Right renal cortex interstitium (tissue), 3 donors: ENCODE data around the gene KHDC1. TPM values are rescaled to one million over a fixed set of nuclear protein-coding genes. Genes with fewer than 3 reads are reported as not detected.
"Not testable (repeated sequence)": the region's sequence is repeated elsewhere in the genome, so short reads cannot be mapped to it uniquely, and the experiment has no call there.

Experiments
- DNase-seq, 3 donors: peaks; one replicate each; pipeline ENCODE4 v3.0.0-alpha.2; 2013; ENCODE audit warnings: low read depth in 3 of 3, low spot score in 2 of 3
- polyA plus RNA-seq, 3 donors: library from polyadenylated mRNA; unstranded; fragments of 120-200 nt; gene quantifications; one replicate each; pipeline ENCODE4 v1.2.1, GENCODE V29; 2013; ENCODE audit not compliant: insufficient read length in 3 of 3

KHDC1 gene
- 1 to 10 TPM; 8.5 to 8.6 (median 8.5) TPM for polyA plus RNA-seq

DNA sequence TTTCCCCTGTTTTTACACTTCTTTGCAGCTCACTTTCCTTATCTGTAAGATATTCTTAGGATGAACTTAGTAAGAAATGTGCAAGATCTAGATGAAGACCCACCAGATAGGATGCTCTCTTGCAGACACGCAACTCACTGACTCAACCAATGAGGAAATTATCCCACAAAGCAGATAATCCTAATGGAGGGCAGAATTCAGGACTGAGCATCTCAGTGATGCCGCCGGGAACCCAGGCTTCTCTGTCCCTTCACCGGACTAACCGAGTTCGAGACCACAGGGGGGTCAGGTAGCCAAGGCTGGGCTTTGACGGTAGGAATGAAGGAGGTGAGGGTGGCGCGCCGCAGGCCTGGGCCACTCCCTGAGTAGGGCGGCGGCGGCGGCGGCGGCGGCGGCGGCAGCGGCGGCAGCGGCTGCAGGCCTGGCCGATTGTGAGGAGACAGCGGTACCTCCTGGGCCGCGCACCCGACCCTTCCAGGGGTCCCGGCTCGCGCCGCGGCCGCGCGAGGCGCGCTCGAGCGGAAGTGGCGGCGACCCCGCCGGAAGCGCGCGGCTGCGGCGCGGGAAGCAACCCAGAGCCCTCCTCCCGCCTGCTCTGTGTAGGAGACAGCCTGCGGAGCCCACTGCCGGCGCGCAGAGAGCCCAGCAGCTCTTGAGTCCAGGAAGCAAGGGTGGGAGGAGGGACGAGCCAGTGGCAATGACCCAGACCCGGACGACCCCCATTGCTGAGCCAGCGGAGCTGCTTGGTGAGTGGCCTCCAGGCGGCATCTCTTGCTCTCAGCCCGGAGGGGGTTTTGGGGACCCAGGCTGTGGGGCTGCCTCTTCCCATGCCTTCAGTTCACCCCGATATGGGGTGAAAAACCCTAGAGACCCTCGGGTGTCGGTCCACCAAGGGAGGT, at the start of gene KHDC1:
TSS of gene KHDC1 (minus strand) at position 526 of the 899 bp plus-strand sequence. CDS start 20,679 bp downstream, outside the sequence.
- peak in 1 of 3 donors; percentile 44 for DNase-seq

- DNase-seq = not testable (repeated sequence)
These were observed 47.5 kb upstream of the KHDC1 start for GRCh38 chr6:73310503-73310845.

DNA sequence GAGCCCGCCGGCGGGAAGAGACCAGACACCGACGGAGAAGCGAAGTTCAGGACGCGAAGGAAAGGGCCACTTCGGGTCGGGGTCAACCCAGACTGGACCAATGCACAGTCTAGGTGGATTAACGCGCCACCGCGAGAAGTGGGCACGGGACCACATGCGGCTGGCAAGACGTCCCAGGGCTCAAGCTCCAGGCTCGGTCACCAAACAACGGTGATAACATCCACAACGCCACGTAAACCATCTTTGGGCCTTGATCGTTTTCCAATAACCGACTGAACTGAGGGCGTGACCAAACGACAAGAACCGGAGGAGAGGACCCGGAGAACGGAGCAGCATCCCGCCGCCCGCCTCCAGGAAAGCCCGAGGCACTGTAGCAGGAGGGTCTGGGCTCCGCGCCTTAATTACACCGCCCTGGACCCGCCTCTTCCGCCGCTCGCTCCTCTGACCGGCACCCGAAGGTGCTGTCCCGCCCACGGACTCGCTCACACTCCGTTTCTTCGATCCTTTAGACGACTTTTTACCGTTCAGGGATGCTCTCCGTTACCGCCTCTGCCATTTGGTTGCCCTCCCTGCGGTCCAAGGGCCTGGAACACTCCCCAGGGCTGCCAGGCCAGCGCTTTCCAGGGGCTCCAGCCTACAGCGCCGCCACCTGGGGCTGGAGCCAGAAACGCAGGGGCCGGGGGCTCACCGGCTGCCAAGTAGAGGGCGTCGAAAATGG, 46.9 kb upstream of the KHDC1 start:
- peak in 2 of 3 donors; percentile 52 to 58 for DNase-seq

DNA sequence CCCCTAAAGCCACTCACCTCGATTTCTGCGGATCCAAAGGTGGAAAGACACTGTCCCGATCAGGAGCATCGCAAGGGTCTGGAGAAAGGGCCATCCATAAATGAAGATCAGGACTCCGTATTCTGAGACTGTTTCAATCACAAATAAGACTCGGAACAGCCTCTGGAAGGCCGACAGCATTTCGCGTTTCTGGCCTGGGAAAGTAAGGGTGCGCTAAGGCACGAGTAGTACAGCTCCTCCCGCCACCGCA, 46.5 kb upstream of the KHDC1 start:
- no peak for DNase-seq

DNA sequence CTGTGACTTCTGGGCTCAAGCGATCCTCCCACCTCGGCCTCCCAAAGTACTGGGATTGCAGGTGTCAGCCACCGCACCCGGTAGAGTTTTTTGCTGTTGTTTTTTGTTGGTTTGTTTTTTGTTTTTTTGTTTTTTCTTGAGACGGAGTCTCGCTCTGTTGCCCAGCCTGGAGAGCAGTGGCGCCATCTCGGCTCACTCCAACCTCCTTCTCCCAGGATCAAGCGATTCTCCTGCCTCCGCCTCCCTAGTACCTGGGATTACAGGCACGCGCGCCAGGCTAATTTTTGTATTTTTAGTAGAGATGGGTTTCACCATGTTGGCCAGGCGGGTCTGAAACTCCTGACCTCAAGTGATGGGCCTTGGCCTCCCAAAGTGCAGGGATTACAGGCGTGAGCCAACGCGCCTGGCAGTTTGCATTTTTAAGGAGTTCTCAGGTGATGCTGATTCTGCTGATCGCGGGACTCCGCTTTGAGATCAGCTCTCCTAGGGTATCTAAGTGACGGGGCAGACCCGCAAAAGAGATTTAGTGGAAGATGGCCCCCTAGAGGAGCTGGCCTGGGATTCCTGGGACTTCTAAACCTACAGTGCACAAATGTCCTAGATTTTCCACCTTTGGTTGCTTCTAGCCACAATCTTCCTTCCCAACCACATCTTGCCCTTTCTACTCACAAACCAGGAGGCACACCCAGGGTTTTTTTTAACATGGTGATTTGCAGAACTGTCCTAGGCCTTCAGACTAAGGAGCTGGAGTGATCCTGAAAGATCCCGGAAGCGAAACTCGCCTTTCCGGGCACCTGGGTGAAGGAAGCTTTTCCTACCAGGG, 45.9 kb upstream of the KHDC1 start:
- no peak for DNase-seq

GRCh38 chr6:73303773-73304172, 40.8 kb upstream of the KHDC1 start:
- not testable (repeated sequence) for DNase-seq

DNA sequence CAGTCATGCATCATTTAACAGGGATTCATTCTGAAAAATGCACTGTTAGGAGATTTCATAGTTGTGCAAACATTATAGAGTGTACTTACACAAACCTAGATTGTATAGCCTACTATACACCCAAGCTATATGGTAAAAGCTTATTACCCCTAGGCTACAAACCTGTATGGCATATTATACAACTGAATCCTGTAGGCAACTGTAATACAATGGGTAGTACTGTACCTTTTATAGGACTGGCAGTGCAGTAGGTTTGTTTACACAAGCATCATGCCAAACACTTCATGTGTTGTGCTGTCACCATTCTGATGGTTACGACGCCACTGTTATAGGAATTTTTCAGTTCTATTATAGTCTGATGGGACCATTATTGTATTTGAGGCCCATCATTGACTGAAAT, 39.3 kb upstream of the KHDC1 start:
- no peak for DNase-seq

DNA sequence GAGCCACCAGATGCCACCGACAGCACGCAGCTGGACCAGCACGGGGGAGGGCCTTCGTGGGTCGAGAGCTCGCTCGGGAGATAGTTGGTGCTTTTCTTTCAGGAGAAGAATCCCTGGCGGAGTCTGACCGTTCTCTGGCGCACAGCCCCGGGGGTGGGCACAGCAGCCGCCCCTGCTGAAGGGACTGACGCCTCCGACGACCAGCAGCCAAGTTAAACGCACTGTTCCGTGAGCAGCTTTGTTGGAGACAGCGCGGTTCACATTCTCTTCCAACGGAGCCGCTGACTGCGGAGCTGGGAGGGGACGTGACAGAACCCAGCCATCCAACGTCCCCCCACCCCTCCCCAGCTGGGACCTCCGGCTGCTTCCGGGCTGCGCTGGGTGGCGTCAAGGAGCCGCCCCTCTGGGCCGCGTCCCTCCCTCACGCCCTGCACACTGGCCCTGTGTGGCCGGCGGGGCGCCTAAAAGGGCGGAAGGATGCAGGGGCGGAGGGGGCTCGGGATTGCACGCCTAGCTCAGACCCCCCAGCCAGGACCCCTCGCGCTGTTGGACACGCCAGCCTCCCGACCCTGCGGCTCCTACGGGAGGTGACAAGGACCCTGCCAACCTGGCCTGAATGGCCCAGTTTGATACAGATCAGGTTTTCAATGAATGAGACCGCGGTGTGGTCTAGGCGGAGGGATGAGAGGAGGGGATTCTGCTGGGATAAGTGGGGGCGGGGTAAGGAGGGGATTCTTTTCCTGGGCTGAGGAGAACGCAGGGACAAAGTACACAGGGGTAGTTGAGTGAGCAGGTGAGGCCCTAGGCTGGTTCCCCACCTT, 36.4 kb upstream of the KHDC1 start:
- no peak for DNase-seq

DNA sequence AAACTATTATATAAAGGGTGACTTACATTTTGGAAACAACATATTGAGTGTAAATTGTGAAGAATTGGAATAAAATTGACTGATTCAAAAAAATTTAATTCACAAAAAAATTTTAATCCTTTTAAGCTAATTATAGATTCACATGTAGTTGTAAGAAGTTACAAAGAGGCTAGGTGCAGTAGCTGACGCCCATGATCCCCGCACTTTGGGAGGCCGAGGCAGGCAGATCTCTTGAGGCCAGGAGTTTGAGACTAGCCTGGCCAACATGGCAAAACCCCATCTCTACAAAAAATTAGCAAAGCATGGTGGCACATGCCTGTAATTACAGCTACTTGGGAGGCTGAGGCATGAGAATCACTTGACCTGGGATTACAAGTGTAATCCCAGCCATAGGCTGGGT, 30.3 kb upstream of the KHDC1 start:
- DNase-seq = no peak

- DNase-seq = no peak
These were observed 27.4 kb upstream of the KHDC1 start for GRCh38 chr6:73290435-73290834.

DNA sequence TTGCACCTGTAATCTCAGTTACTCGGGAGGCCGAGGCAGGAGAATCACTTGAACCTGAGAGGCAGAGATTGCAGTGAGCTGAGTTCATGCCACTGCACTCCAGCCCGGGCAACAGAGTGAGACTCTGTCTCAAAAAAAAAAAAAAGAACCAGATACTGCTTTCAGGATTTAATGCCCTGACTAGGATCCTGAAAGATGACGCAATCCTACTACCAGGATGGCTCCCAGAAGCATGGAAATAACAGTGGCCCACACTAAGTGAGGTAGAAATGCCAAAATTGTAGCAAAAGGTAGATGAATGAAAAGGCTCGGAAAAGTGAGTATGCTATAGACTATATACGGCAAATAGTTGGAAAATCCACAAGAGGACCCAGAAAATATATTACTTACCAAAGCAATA, 23.8 kb upstream of the KHDC1 start:
- DNase-seq = no peak

DNA sequence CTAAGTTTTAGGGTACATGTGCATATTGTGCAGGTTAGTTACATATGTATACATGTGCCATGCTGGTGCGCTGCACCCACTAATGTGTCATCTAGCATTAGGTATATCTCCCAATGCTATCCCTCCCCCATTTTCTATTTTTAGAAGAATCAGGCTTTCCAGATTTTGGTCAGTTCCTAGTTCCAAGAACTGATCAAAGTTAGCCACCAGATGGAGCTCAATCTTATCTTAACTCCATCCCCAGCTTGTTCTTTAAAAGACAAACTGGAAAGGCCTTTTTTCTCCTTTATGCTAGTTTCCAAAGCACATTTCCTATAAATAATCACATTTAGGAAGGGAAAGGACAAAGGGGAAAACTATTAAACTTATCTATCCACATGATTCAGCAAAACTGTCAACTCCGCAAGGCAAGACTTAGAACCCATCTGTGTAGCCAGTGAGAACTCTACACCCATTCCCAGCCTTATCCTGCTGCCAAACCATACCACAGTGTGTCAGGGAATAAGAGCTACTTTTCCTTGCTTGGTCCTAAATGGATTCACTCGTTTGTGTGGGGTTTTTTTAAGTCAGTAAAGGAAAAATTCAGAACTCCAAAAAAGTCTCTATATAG, 22.8 kb upstream of the KHDC1 start:
- DNase-seq = no peak

DNA sequence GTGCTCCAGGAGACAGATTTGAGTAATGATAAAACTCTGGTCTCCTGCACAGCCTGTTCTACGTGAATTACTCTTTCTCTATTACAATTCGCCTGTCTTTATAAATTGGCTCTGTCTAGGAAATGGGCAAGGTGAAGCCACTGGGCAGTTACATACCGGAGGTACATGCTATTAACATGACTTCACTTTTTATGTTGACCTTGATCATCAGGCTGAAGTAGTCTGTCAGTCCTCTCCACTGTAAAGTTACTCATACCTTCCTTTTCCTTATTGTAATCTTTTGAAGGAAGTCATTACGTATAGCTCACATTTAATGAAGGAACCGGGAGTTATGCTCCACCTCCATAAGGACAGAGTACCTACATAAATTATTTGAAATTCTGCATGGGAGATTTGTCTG, 19.9 kb upstream of the KHDC1 start:
- DNase-seq = no peak

DNA sequence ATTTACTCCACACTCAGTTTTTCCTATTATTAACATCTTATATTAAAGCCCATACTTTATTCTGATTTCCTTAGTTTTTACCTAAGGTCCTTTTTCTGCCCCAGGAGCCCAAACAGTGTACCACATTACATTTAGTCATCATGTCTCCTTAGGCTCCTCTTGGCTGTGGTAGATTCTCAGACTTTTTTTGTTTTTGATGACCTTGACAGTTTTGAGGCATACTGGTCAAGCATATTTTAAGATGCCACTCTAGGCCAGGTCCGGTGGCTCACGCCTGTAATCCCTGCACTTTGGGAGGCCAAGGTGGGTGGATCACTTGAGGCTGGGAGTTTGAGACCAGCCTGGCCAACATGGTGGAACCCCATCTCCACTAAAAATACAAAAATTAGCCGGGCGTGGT, 18.7 kb upstream of the KHDC1 start:
- not testable (repeated sequence) for DNase-seq

DNA sequence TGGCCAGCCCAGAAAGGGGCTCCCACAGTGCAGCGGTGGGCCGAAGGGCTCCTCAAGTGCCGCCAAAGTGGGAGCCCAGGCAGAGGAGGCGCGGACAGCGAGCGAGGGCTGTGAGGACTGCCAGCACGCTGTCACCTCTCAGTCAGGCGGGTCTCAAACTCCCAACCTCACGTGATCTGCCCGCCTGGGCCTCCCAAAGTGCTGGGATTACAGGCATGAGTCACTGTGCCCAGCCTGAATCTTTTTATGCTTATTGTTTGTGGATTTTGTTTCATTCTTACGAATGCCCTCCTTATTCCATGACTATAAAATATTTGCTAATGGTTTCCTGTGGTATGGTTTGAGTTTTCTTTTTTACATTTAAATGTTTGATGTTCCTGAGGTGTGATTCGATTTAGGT, 6.3 kb upstream of the KHDC1 start:
- DNase-seq = not testable (repeated sequence)

- DNase-seq = not testable (repeated sequence)
These were observed 5.9 kb upstream of the KHDC1 start for GRCh38 chr6:73268896-73269295.

- DNase-seq = no peak
These were observed 1.4 kb upstream of the KHDC1 start for GRCh38 chr6:73264446-73264845.

DNA sequence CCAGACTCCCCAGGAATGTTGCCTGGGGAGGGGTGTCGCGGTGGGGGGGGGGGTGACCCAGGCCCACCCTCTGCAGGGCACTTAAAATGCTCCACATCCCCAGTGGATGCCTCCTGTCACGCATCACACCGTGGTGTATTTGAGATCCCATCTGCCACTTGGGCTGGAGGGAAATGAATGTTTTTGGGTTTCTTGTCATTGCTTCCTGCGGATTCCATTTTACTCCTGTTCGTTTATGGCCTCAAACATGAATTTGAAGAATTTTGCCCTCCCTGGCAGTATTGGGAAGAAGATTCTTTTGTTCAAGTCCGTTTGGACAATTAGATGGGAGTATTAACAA, 544 bp upstream of the KHDC1 start:
- DNase-seq = no peak

DNA sequence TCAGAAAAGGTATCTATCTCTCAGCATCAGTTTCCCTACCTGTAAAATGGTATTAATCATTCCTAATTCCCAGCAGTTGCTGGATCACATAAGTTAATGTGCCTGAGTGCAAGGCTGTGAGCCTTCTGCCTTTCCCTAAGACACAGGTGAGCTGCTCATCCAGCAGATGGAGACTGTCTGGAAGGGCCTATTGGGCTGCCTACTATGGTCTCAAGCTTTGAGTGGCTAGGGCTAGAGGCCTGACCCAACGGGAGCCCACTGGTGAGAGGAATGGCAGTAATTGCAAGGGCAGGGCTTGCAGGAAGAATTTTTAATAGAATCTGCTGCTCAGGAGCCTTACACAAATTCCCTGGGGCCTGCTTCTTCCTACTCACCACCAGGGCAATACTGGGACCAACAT, 4.3 kb downstream of the KHDC1 start:
- no peak for DNase-seq

DNA sequence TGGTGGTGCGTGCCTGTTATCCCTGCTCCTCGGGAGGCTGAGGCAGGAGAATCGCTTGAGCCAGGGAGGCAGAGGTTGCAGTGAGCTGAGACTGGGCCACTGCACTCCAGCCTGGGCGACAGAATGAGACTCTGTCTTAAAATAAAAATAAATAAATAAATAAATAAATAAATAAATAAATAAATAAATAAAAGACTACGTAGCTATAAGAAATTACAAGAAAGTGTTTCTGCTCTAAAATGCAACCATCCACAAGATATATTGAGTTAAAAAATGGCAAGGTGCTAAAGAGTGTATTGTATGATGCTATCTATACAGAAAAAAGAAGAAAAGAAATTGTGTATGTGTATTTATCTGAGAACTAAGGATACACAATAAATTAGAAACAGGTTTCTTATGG, 8.7 kb downstream of the KHDC1 start:
- not testable (repeated sequence) for DNase-seq
